Measurements from ENCODE around the gene C1orf21.

Gene C1orf21

GRCh38 chr1:184407816-184408510 lies 21.1 kb downstream of the C1orf21 start:
- Histone ChIP-seq H3K9me3 (ENCODE audit: low read length) (no peaks in the 10 kb centered on the region), H2AFZ (ENCODE audit: low read depth, low read length) (no peak overlapping the region), H3K4me1 (ENCODE audit: insufficient read depth, low read length) (peaks cover 28% of the 10 kb centered on the region), H3K4me3 (ENCODE audit: low read length) (no peak overlapping the region), H3K36me3 (ENCODE audit: insufficient read depth, low read length) (no peaks in the 10 kb centered on the region), H3K27me3 (ENCODE audit: insufficient read depth, low read length) (no peaks in the 10 kb centered on the region)

- no peaks in the 10 kb centered on the region for H3K9me3 ChIP-seq (ENCODE audit: low read length)
- no peaks in the 10 kb centered on the region for H3K36me3 ChIP-seq (ENCODE audit: insufficient read depth, low read length)
- H3K4me3 ChIP-seq (ENCODE audit: low read length): peak overlapping the region; percentile 14
- no peak overlapping the region for H2AFZ ChIP-seq (ENCODE audit: low read depth, low read length)
- H3K27me3 ChIP-seq (ENCODE audit: insufficient read depth, low read length): no peaks in the 10 kb centered on the region
- H3K4me1 ChIP-seq (ENCODE audit: insufficient read depth, low read length): peaks cover 28% of the 10 kb centered on the region
Measured at GRCh38 chr1:184408580-184408979, 21.8 kb downstream of the C1orf21 start.

GRCh38 chr1:184409011-184409410 lies 22.2 kb downstream of the C1orf21 start:
- peaks cover 28% of the 10 kb centered on the region for H3K4me1 ChIP-seq (ENCODE audit: insufficient read depth, low read length)
- H3K27me3 ChIP-seq (ENCODE audit: insufficient read depth, low read length): no peaks in the 10 kb centered on the region
- no peak overlapping the region for H2AFZ ChIP-seq (ENCODE audit: low read depth, low read length)
- no peaks in the 10 kb centered on the region for H3K9me3 ChIP-seq (ENCODE audit: low read length)
- H3K36me3 ChIP-seq (ENCODE audit: insufficient read depth, low read length): no peaks in the 10 kb centered on the region
- H3K4me3 ChIP-seq (ENCODE audit: low read length): peak overlapping the region; percentile 14

GRCh38 chr1:184412472-184412871 lies 25.6 kb downstream of the C1orf21 start:
- no peak overlapping the region for H2AFZ ChIP-seq (ENCODE audit: low read depth, low read length)

GRCh38 chr1:184416481-184416880 lies 29.7 kb downstream of the C1orf21 start:
- Histone ChIP-seq H3K9me3 (ENCODE audit: low read length) (no peaks in the 10 kb centered on the region), H3K4me3 (ENCODE audit: low read length) (no peak overlapping the region), H3K36me3 (ENCODE audit: insufficient read depth, low read length) (no peaks in the 10 kb centered on the region), H3K27me3 (ENCODE audit: insufficient read depth, low read length) (no peaks in the 10 kb centered on the region), H2AFZ (ENCODE audit: low read depth, low read length) (no peak overlapping the region), H3K4me1 (ENCODE audit: insufficient read depth, low read length) (peaks cover 11% of the 10 kb centered on the region)

More at GRCh38 chr1:184412472-184412871, 25.6 kb downstream of the C1orf21 start:
- no peak overlapping the region for H3K4me3 ChIP-seq (ENCODE audit: low read length)
- H3K36me3 ChIP-seq (ENCODE audit: insufficient read depth, low read length): no peaks in the 10 kb centered on the region
- H3K27me3 ChIP-seq (ENCODE audit: insufficient read depth, low read length): no peaks in the 10 kb centered on the region
- no peaks in the 10 kb centered on the region for H3K9me3 ChIP-seq (ENCODE audit: low read length)
- H3K4me1 ChIP-seq (ENCODE audit: insufficient read depth, low read length): peaks cover 32% of the 10 kb centered on the region

- H3K9me3 ChIP-seq (ENCODE audit: low read length): no peaks in the 10 kb centered on the region
- no peak overlapping the region for H3K4me3 ChIP-seq (ENCODE audit: low read length)
- no peak overlapping the region for H2AFZ ChIP-seq (ENCODE audit: low read depth, low read length)
- H3K27me3 ChIP-seq (ENCODE audit: insufficient read depth, low read length): no peaks in the 10 kb centered on the region
- H3K4me1 ChIP-seq (ENCODE audit: insufficient read depth, low read length): peaks cover 11% of the 10 kb centered on the region
- H3K36me3 ChIP-seq (ENCODE audit: insufficient read depth, low read length): no peaks in the 10 kb centered on the region
Measured at GRCh38 chr1:184416946-184417345, 30.1 kb downstream of the C1orf21 start.

- H2AFZ ChIP-seq (ENCODE audit: low read depth, low read length): no peak overlapping the region
- no peaks in the 10 kb centered on the region for H3K9me3 ChIP-seq (ENCODE audit: low read length)
- no peak overlapping the region for H3K4me3 ChIP-seq (ENCODE audit: low read length)
- peaks cover 11% of the 10 kb centered on the region for H3K4me1 ChIP-seq (ENCODE audit: insufficient read depth, low read length)
- no peaks in the 10 kb centered on the region for H3K27me3 ChIP-seq (ENCODE audit: insufficient read depth, low read length)
- no peaks in the 10 kb centered on the region for H3K36me3 ChIP-seq (ENCODE audit: insufficient read depth, low read length)
Measured at GRCh38 chr1:184417916-184418315, 31.1 kb downstream of the C1orf21 start.

GRCh38 chr1:184418652-184419349 lies 32.0 kb downstream of the C1orf21 start:
- no peak overlapping the region for H3K4me3 ChIP-seq (ENCODE audit: low read length)
- peaks cover 11% of the 10 kb centered on the region for H3K4me1 ChIP-seq (ENCODE audit: insufficient read depth, low read length)
- H3K9me3 ChIP-seq (ENCODE audit: low read length): no peaks in the 10 kb centered on the region
- no peaks in the 10 kb centered on the region for H3K27me3 ChIP-seq (ENCODE audit: insufficient read depth, low read length)
- H2AFZ ChIP-seq (ENCODE audit: low read depth, low read length): no peak overlapping the region
- H3K36me3 ChIP-seq (ENCODE audit: insufficient read depth, low read length): no peaks in the 10 kb centered on the region

GRCh38 chr1:184419350-184420161 lies 32.7 kb downstream of the C1orf21 start:
- no peaks in the 10 kb centered on the region for H3K27me3 ChIP-seq (ENCODE audit: insufficient read depth, low read length)
- no peaks in the 10 kb centered on the region for H3K36me3 ChIP-seq (ENCODE audit: insufficient read depth, low read length)
- H3K9me3 ChIP-seq (ENCODE audit: low read length): no peaks in the 10 kb centered on the region
- peaks cover 11% of the 10 kb centered on the region for H3K4me1 ChIP-seq (ENCODE audit: insufficient read depth, low read length)
- no peak overlapping the region for H3K4me3 ChIP-seq (ENCODE audit: low read length)
- no peak overlapping the region for H2AFZ ChIP-seq (ENCODE audit: low read depth, low read length)

GRCh38 chr1:184422490-184423233 lies 35.8 kb downstream of the C1orf21 start:
- peaks cover 2% of the 10 kb centered on the region for H3K4me1 ChIP-seq (ENCODE audit: insufficient read depth, low read length)
- no peaks in the 10 kb centered on the region for H3K36me3 ChIP-seq (ENCODE audit: insufficient read depth, low read length)
- no peaks in the 10 kb centered on the region for H3K9me3 ChIP-seq (ENCODE audit: low read length)
- H3K27me3 ChIP-seq (ENCODE audit: insufficient read depth, low read length): no peaks in the 10 kb centered on the region
- no peak overlapping the region for H3K4me3 ChIP-seq (ENCODE audit: low read length)
- H2AFZ ChIP-seq (ENCODE audit: low read depth, low read length): no peak overlapping the region

- no peak overlapping the region for H2AFZ ChIP-seq (ENCODE audit: low read depth, low read length)
- no peaks in the 10 kb centered on the region for H3K9me3 ChIP-seq (ENCODE audit: low read length)
- H3K4me1 ChIP-seq (ENCODE audit: insufficient read depth, low read length): no peaks in the 10 kb centered on the region
- H3K36me3 ChIP-seq (ENCODE audit: insufficient read depth, low read length): no peaks in the 10 kb centered on the region
- H3K4me3 ChIP-seq (ENCODE audit: low read length): no peak overlapping the region
- no peaks in the 10 kb centered on the region for H3K27me3 ChIP-seq (ENCODE audit: insufficient read depth, low read length)
Measured at GRCh38 chr1:184423649-184424048, 36.8 kb downstream of the C1orf21 start.

GRCh38 chr1:184424157-184424556 lies 37.3 kb downstream of the C1orf21 start:
- H3K36me3 ChIP-seq (ENCODE audit: insufficient read depth, low read length): no peaks in the 10 kb centered on the region
- no peaks in the 10 kb centered on the region for H3K27me3 ChIP-seq (ENCODE audit: insufficient read depth, low read length)
- H3K9me3 ChIP-seq (ENCODE audit: low read length): no peaks in the 10 kb centered on the region
- no peaks in the 10 kb centered on the region for H3K4me1 ChIP-seq (ENCODE audit: insufficient read depth, low read length)
- no peak overlapping the region for H2AFZ ChIP-seq (ENCODE audit: low read depth, low read length)
- no peak overlapping the region for H3K4me3 ChIP-seq (ENCODE audit: low read length)
